ENCODE results near the gene EXOC6B. TPM values are rescaled to one million over a fixed set of nuclear protein-coding genes. Genes with fewer than 3 reads are reported as not detected.
A peak's percentile ranks its signal among the peaks of the same experiment; 100 is the strongest.

The EXOC6B gene
- total RNA-seq: 10 to 100 TPM; 27.7 to 45.2 TPM
- polyA plus RNA-seq (ENCODE audit: insufficient read depth, low read depth, low replicate concordance): 31.7 TPM
- long read RNA-seq, donor 1, full-length matches to known transcripts: 3 of 3 reads
- long read RNA-seq, donor 1, partial matches to known transcripts: 0 of 3 reads
- long read RNA-seq, donor 1, other reads (novel, unspliced or antisense): 0 of 3 reads
- long read RNA-seq, donor 2: 0 reads

- no peaks in the 10 kb centered on the region for H3K9me3 ChIP-seq
- peaks cover 10% of the 10 kb centered on the region for H3K4me1 ChIP-seq
- peak within 1 kb of the TSS; percentile 52 to 79 for H3K27ac ChIP-seq
- whole genome bisulfite sequencing, 2 donors: 0 to 1% methylated on average over 34 to 49 of the region's 71 CpGs
- H3K27me3 ChIP-seq: no peaks in the 10 kb centered on the region
- H3K4me3 ChIP-seq: peak within 1 kb of the TSS; percentile 81 to 94
- peak; percentile 77 for TF ChIP-seq POLR2A (IDR thresholded peaks at IDR 0.05)
- peak in 1 of 3 experiments; percentile 11 for TF ChIP-seq CTCF (IDR thresholded peaks at IDR 0.05)
- H3K36me3 ChIP-seq (ENCODE audit: low read depth, missing control alignments): no peaks in the 10 kb centered on the region
- intact Hi-C loops (cut with DNase I; ENCODE audit: low total_unique reads): no loop called here
- DNase-seq: peak; percentile 96
These were observed at the start of gene EXOC6B for GRCh38 chr2:72825257-72826155. Gene EXOC6B, minus strand, starts transcription at chr2:72826033.

- no peaks in the 10 kb centered on the region for H3K4me1 ChIP-seq
- TF ChIP-seq POLR2A (IDR thresholded peaks at IDR 0.05) (no peak), CTCF (IDR thresholded peaks at IDR 0.05) (no peak)
- no peak overlapping the region for H3K4me3 ChIP-seq
- no peaks in the 10 kb centered on the region for H3K9me3 ChIP-seq
- no peaks in the 10 kb centered on the region for H3K36me3 ChIP-seq (ENCODE audit: low read depth, missing control alignments)
- intact Hi-C loops (cut with DNase I; ENCODE audit: low total_unique reads): no loop called here
- no peak for DNase-seq
- no peaks in the 10 kb centered on the region for H3K27me3 ChIP-seq
- H3K27ac ChIP-seq: no peak overlapping the region
These were observed 46.0 kb upstream of the EXOC6B start for GRCh38 chr2:72871880-72872279.

- no peak overlapping the region for H3K4me3 ChIP-seq
- no peak overlapping the region for H3K27ac ChIP-seq
- no peaks in the 10 kb centered on the region for H3K27me3 ChIP-seq
- intact Hi-C loops (cut with DNase I; ENCODE audit: low total_unique reads): no loop called here
- no peaks in the 10 kb centered on the region for H3K9me3 ChIP-seq
- no peak for DNase-seq
- TF ChIP-seq CTCF (IDR thresholded peaks at IDR 0.05) (no peak), POLR2A (IDR thresholded peaks at IDR 0.05) (no peak)
- no peaks in the 10 kb centered on the region for H3K4me1 ChIP-seq
- H3K36me3 ChIP-seq (ENCODE audit: low read depth, missing control alignments): no peaks in the 10 kb centered on the region
- WGBS, 2 donors: 65 to 71% methylated on average over 1 of the region's 1 CpG
These were observed 45.2 kb upstream of the EXOC6B start for GRCh38 chr2:72871060-72871459.

GRCh38 chr2:72864500-72864899 lies 38.7 kb upstream of the EXOC6B start:
- intact Hi-C loops (cut with DNase I; ENCODE audit: low total_unique reads): no loop called here
- no peak for DNase-seq
- H3K27me3 ChIP-seq: no peaks in the 10 kb centered on the region
- H3K36me3 ChIP-seq (ENCODE audit: low read depth, missing control alignments): no peaks in the 10 kb centered on the region
- H3K4me3 ChIP-seq: no peak overlapping the region
- TF ChIP-seq POLR2A (IDR thresholded peaks at IDR 0.05) (no peak), CTCF (IDR thresholded peaks at IDR 0.05) (no peak)
- H3K27ac ChIP-seq: no peak overlapping the region
- no peaks in the 10 kb centered on the region for H3K4me1 ChIP-seq
- H3K9me3 ChIP-seq: no peaks in the 10 kb centered on the region
- WGBS, 2 donors: 45 to 63% methylated on average over 2 of the region's 2 CpGs
